Measurements from ENCODE around the gene GSC2.
A peak's percentile ranks its signal among the peaks of the same experiment; 100 is the strongest.

GSC2 gene

DNA sequence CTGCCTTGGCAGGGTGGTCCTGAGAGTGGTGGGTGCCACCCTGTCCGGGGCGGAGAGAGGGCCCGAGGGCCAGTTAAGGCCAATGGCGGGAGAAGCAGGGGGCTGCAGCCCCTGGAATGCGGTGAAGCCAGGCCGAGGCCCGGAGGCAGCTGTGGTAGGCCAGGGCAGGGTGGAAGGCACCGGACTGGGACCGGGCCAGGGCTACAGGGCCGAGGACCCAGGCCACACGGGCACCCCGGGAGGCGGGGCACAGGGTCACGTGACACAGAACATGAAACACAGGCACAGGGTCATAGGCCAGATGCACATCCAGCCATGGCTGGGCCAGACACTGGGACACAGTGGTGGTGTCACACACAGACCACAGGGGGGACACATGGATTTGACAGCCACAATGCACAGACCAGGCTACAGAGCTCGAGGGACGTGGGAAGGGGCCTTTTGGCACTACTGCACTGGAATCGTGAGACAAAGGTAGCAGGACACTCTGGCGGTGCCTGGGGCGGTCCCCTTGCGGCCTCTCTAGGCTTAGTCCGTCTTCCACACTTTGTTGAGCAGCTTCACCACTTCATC is 25.6 kb upstream of the GSC2 start:
- no peak for TF ChIP-seq CTCF (IDR thresholded peaks at IDR 0.05; ENCODE audit: insufficient read depth, low read length, missing control alignments)
- H3K4me3 ChIP-seq (ENCODE audit: low read depth, low read length), result no peak overlapping the region
- DNase-seq (ENCODE audit: low read depth, low spot score), result no peak
- ChIA-PET CTCF (no interaction called here), POLR2A (no interaction called here)

- CTCF ChIA-PET, result no interaction called here
- no peak for TF ChIP-seq CTCF (IDR thresholded peaks at IDR 0.05; ENCODE audit: insufficient read depth, low read length, missing control alignments)
- POLR2A ChIA-PET, result no interaction called here
- DNase-seq (ENCODE audit: low read depth, low spot score), result no peak
- no peak overlapping the region for H3K4me3 ChIP-seq (ENCODE audit: low read depth, low read length)
These were observed 25.0 kb upstream of the GSC2 start for GRCh38 chr22:19175026-19175601.

DNA sequence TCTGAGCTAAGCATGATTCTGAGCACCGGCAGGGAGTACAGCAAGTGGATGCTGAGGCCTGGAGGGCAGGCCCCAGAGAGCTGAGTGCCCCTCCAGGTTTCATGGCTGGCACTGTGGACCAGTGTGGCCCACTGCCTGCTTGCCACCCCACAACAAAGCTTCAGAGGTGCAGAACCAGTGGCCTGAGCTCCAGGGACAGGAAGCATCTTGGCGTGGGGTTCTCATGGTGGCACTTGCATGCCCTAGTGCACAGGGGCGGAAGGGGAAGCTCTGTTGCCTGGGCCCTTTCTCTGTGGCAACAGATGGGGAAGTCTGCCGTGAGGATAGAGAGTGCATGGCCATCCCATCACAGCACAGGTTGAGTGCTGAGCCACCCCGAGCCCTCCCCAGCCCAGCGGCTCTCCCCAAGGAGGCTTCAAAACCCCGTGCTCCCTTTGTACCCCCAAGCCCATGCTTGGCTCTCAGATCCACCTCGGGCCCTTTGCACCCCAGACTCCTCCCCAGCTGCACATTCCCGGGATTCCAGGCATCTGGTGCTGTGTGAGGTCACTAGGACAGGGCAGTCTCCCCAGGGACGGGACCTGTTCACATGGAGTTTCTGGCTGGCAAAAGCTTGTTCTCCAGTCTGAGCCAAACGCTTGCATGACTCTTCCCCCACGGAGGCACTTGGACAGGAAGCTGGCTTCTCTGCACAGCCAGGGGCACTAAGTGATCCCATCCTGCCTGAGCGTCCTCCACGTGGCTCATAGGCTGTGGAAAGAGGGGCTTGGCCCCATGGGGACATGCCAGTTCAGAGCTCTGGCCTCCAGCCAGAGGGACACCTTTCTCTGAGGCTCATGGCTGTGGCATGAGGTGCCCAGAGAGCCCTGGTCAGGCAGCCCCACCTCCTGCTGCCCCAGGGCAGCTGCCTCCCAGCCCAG is 24.3 kb upstream of the GSC2 start:
- DNase-seq (ENCODE audit: low read depth, low spot score), result peak; percentile 41
- TF ChIP-seq CTCF (IDR thresholded peaks at IDR 0.05; ENCODE audit: insufficient read depth, low read length, missing control alignments), result no peak
- ChIA-PET POLR2A (no interaction called here), CTCF (interaction anchor here (1.0 to 1.1 kb wide), 2 partner anchors 220 to 456 kb away, joined by 3 read pairs; no protein-coding TSS in a partner anchor)
- H3K4me3 ChIP-seq (ENCODE audit: low read depth, low read length), result peak overlapping the region; percentile 8

- ChIA-PET CTCF (interaction anchor here (1.0 to 1.1 kb wide), 2 partner anchors 219 to 457 kb away, joined by 3 read pairs; no protein-coding TSS in a partner anchor), POLR2A (no interaction called here)
- no peak for TF ChIP-seq CTCF (IDR thresholded peaks at IDR 0.05; ENCODE audit: insufficient read depth, low read length, missing control alignments)
- H3K4me3 ChIP-seq (ENCODE audit: low read depth, low read length), result peak overlapping the region; percentile 82
- DNase-seq (ENCODE audit: low read depth, low spot score), result no peak
These were observed 23.2 kb upstream of the GSC2 start for GRCh38 chr22:19173047-19174035.

DNA sequence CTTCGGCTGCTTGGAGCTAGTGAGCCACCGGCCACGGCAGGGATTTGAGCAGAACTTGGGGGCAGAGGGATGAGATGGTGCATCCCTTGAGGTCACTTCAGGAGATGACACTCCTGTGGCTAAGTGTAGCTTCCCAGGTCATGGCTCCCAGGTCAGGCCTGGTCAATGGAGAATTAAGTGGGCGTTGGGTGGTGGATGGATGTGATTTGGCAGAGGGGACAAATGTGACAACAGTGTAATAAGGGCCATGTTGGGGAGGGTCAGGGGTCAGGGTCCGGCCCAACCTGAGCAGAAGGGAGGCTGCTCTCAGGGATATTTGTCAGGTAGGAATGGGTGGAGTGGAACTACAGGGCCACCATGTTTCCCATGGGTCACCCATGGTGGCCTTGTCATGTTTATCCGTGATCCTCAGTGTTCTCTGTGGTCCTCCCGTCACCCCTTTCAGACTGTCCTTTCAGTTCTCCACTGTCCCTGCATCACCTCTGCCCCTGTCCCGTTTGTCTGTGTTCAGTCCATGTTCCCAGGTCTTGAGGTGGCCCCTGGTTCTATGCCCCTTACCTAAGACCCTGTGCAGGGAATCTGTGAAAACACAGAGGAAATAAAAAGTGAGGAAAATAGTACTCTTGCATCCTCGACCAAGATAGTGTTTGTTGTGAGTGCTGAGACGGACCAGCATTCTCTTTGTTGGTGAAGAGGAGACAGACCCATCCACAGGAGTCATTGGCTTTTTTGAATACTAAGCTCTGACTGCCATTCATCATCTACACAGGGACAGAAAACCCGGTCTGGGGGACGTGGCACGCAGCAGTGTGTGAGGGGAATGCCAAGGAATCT is 22.3 kb upstream of the GSC2 start:
- no peak for TF ChIP-seq CTCF (IDR thresholded peaks at IDR 0.05; ENCODE audit: insufficient read depth, low read length, missing control alignments)

More for the DNA sequence above, 22.3 kb upstream of the GSC2 start:
- POLR2A ChIA-PET, result no interaction called here
- no peak for DNase-seq (ENCODE audit: low read depth, low spot score)
- CTCF ChIA-PET, result no interaction called here
- H3K4me3 ChIP-seq (ENCODE audit: low read depth, low read length), result peak overlapping the region; percentile 82

All from AG04449 (cell line).